ENCODE data around the gene KLHL40. TPM values are rescaled to one million over a fixed set of nuclear protein-coding genes. Genes with fewer than 3 reads are reported as not detected.

The KLHL40 gene, protein sequence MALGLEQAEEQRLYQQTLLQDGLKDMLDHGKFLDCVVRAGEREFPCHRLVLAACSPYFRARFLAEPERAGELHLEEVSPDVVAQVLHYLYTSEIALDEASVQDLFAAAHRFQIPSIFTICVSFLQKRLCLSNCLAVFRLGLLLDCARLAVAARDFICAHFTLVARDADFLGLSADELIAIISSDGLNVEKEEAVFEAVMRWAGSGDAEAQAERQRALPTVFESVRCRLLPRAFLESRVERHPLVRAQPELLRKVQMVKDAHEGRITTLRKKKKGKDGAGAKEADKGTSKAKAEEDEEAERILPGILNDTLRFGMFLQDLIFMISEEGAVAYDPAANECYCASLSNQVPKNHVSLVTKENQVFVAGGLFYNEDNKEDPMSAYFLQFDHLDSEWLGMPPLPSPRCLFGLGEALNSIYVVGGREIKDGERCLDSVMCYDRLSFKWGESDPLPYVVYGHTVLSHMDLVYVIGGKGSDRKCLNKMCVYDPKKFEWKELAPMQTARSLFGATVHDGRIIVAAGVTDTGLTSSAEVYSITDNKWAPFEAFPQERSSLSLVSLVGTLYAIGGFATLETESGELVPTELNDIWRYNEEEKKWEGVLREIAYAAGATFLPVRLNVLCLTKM
- total RNA-seq: not detected
- not detected for polyA plus RNA-seq (ENCODE audit: insufficient read length in 6 of 6)
- long read RNA-seq, donor 1: 0 reads
- long read RNA-seq, donor 2: 0 reads
- long read RNA-seq, donor 3: 0 reads
- long read RNA-seq, donor 4: 0 reads
- long read RNA-seq, donor 5: 0 reads
- long read RNA-seq, donor 6: 0 reads
- long read RNA-seq, donor 7: 0 reads
- long read RNA-seq, donor 8: 0 reads
- long read RNA-seq, donor 9: 0 reads
- long read RNA-seq, donor 10: 0 reads
- long read RNA-seq, donor 11: 0 reads
- long read RNA-seq, donor 12: 0 reads

- no peak for ATAC-seq
- H3K27me3 ChIP-seq: peaks cover 11 to 29% of the 10 kb centered on the region in 2 donors
- no peak within 1 kb of the TSS for H3K4me3 ChIP-seq
Observed at GRCh38 chr3:42685363-42685881, at the start of gene KLHL40. Gene KLHL40 (plus strand): TSS chr3:42685537. CDS start chr3:42685619, 82 bp downstream.

GRCh38 chr3:42637001-42637400 is 48.3 kb upstream of the KLHL40 start:
- DNase-seq (no peak), ATAC-seq (no peak)
- TF ChIP-seq, protein P1, sequence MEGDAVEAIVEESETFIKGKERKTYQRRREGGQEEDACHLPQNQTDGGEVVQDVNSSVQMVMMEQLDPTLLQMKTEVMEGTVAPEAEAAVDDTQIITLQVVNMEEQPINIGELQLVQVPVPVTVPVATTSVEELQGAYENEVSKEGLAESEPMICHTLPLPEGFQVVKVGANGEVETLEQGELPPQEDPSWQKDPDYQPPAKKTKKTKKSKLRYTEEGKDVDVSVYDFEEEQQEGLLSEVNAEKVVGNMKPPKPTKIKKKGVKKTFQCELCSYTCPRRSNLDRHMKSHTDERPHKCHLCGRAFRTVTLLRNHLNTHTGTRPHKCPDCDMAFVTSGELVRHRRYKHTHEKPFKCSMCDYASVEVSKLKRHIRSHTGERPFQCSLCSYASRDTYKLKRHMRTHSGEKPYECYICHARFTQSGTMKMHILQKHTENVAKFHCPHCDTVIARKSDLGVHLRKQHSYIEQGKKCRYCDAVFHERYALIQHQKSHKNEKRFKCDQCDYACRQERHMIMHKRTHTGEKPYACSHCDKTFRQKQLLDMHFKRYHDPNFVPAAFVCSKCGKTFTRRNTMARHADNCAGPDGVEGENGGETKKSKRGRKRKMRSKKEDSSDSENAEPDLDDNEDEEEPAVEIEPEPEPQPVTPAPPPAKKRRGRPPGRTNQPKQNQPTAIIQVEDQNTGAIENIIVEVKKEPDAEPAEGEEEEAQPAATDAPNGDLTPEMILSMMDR (IDR thresholded peaks at IDR 0.05): no peak
- H3K27ac ChIP-seq: no peak overlapping the region
- H3K27me3 ChIP-seq: no peaks in the 10 kb centered on the region
- H3K9me3 ChIP-seq: no peaks in the 10 kb centered on the region
- no peaks in the 10 kb centered on the region for H3K4me1 ChIP-seq
- intact Hi-C loops (cut with DNase I): no loop called here
- H3K4me3 ChIP-seq: no peak overlapping the region
- peaks cover 0 to 99% of the 10 kb centered on the region in 2 donors for H3K36me3 ChIP-seq

More at GRCh38 chr3:42685363-42685881, at the start of gene KLHL40:
- no peak within 1 kb of the TSS for H3K27ac ChIP-seq
- H3K4me1 ChIP-seq: peaks cover 4 to 10% of the 10 kb centered on the region in 2 donors
- DNase-seq: peak in 2 of 4 donors; percentile 15 to 68
- intact Hi-C loops (cut with DNase I): no loop called here
- no peaks in the 10 kb centered on the region for H3K36me3 ChIP-seq
- TF ChIP-seq, protein P1 (IDR thresholded peaks at IDR 0.05): no peak
- H3K9me3 ChIP-seq: no peaks in the 10 kb centered on the region

- TF ChIP-seq, protein P1 (IDR thresholded peaks at IDR 0.05): no peak
- intact Hi-C loops (cut with DNase I): no loop called here
- H3K9me3 ChIP-seq: no peaks in the 10 kb centered on the region
- peaks cover 0 to 100% of the 10 kb centered on the region in 2 donors for H3K36me3 ChIP-seq
- no peak for ATAC-seq
- H3K4me1 ChIP-seq: no peaks in the 10 kb centered on the region
- peak overlapping the region in 1 of 2 donors; percentile 24 for H3K27ac ChIP-seq
- H3K4me3 ChIP-seq: no peak overlapping the region
- no peak for DNase-seq
- H3K27me3 ChIP-seq: no peaks in the 10 kb centered on the region
Observed at GRCh38 chr3:42638339-42638842, 46.9 kb upstream of the KLHL40 start.

- TF ChIP-seq, protein P1 (IDR thresholded peaks at IDR 0.05): no peak
- Histone ChIP-seq H3K9me3 (no peaks in the 10 kb centered on the region), H3K4me1 (no peaks in the 10 kb centered on the region), H3K27ac (peak overlapping the region in 1 of 2 donors; percentile 51), H3K4me3 (no peak overlapping the region), H3K27me3 (no peaks in the 10 kb centered on the region), H3K36me3 (peaks cover 0 to 100% of the 10 kb centered on the region in 2 donors)
- intact Hi-C loops (cut with DNase I): no loop called here
- DNase-seq (no peak), ATAC-seq (no peak)
Observed at GRCh38 chr3:42639192-42639591, 46.1 kb upstream of the KLHL40 start.
